SK-N-SH (cell line): ENCODE data around the gene LKAAEAR1.

Experiments
- CTCF ChIP-seq: fragments of 200-600 bp; sonication (generic); IDR thresholded peaks from 2 replicates; pipeline ENCODE4 v1.6.1; 2017; ENCODE audit warnings: antibody characterized with exemption, mild to moderate bottlenecking, moderate library complexity
- POLR2AphosphoS5 ChIP-seq: IDR thresholded peaks from 2 replicates; pipeline ENCODE4 v1.6.1; 2012; ENCODE audit warnings: low read depth, low read length
- REST ChIP-seq: IDR thresholded peaks from 2 replicates; pipeline ENCODE4 v1.6.1; 2012; ENCODE audit warnings: mild to moderate bottlenecking, low read depth, low read length, moderate library complexity
- USF2 ChIP-seq: fragments of 150-350 bp; IDR thresholded peaks from 2 replicates; pipeline ENCODE4 v1.6.1; 2017; ENCODE audit warnings: antibody characterized with exemption, low read length, low read depth, borderline replicate concordance

- TF ChIP-seq USF2 (no peak), REST (no peak), CTCF (no peak), POLR2AphosphoS5 (no peak)
Measured at GRCh38 chr20:64033981-64034493, 50.2 kb downstream of the LKAAEAR1 start.
